ENCODE measurements around the gene IL2RA. TPM values are rescaled to one million over a fixed set of nuclear protein-coding genes. Genes with fewer than 3 reads are reported as not detected.

Gene IL2RA
- total RNA-seq, 1 donor from 2014 or later, result 4.3 TPM

- no peak for TF ChIP-seq CTCF (IDR thresholded peaks at IDR 0.05)
- Histone ChIP-seq H3K27ac (no peak overlapping the region), H3K4me3 (no peak overlapping the region), H3K27me3 (no peaks in the 10 kb centered on the region), H3K36me3 (no peaks in the 10 kb centered on the region), H3K9me3 (no peaks in the 10 kb centered on the region), H3K4me1 (peaks cover 5% of the 10 kb centered on the region)
- intact Hi-C loops (cut with DNase I), result no loop called here
- no peak for DNase-seq
- ATAC-seq, result no peak
These were observed 15.0 kb upstream of the IL2RA start for GRCh38 chr10:6077071-6077675.

- H3K27me3 ChIP-seq, result no peaks in the 10 kb centered on the region
- peaks cover 22% of the 10 kb centered on the region for H3K4me1 ChIP-seq
- ATAC-seq (peak; percentile 53), DNase-seq (no peak)
- no peaks in the 10 kb centered on the region for H3K9me3 ChIP-seq
- H3K36me3 ChIP-seq, result no peaks in the 10 kb centered on the region
- no peak overlapping the region for H3K27ac ChIP-seq
- no peak overlapping the region for H3K4me3 ChIP-seq
- intact Hi-C loops (cut with DNase I), result no loop called here
- TF ChIP-seq CTCF (IDR thresholded peaks at IDR 0.05), result no peak
These were observed 12.5 kb upstream of the IL2RA start for GRCh38 chr10:6074489-6075301.

GRCh38 chr10:6072215-6072934 lies 10.2 kb upstream of the IL2RA start:
- DNase-seq (no peak), ATAC-seq (no peak)
- intact Hi-C loops (cut with DNase I), result no loop called here
- H3K27ac ChIP-seq, result peak overlapping the region; percentile 68
- H3K27me3 ChIP-seq, result no peaks in the 10 kb centered on the region
- peaks cover 36% of the 10 kb centered on the region for H3K4me1 ChIP-seq
- no peak overlapping the region for H3K4me3 ChIP-seq
- TF ChIP-seq CTCF (IDR thresholded peaks at IDR 0.05), result no peak
- no peaks in the 10 kb centered on the region for H3K9me3 ChIP-seq
- no peaks in the 10 kb centered on the region for H3K36me3 ChIP-seq

- peak overlapping the region; percentile 68 for H3K27ac ChIP-seq
- peaks cover 41% of the 10 kb centered on the region for H3K4me1 ChIP-seq
- intact Hi-C loops (cut with DNase I), result no loop called here
- TF ChIP-seq CTCF (IDR thresholded peaks at IDR 0.05), result no peak
- no peaks in the 10 kb centered on the region for H3K36me3 ChIP-seq
- H3K9me3 ChIP-seq, result no peaks in the 10 kb centered on the region
- H3K27me3 ChIP-seq, result no peaks in the 10 kb centered on the region
- DNase-seq, result no peak
- peak; percentile 20 for ATAC-seq
- H3K4me3 ChIP-seq, result no peak overlapping the region
These were observed 9.3 kb upstream of the IL2RA start for GRCh38 chr10:6071181-6072175.

- H3K27ac ChIP-seq, result peak overlapping the region; percentile 6
- no peak for TF ChIP-seq CTCF (IDR thresholded peaks at IDR 0.05)
- H3K27me3 ChIP-seq, result no peaks in the 10 kb centered on the region
- H3K36me3 ChIP-seq, result no peaks in the 10 kb centered on the region
- H3K9me3 ChIP-seq, result no peaks in the 10 kb centered on the region
- peak; percentile 20 for ATAC-seq
- H3K4me3 ChIP-seq, result no peak overlapping the region
- H3K4me1 ChIP-seq, result peaks cover 48% of the 10 kb centered on the region
- no peak for DNase-seq
- intact Hi-C loops (cut with DNase I), result no loop called here
These were observed 8.5 kb upstream of the IL2RA start for GRCh38 chr10:6070660-6071059.

Data from upper lobe of right lung (tissue), 1 donor.